Measurements from ENCODE around the gene MEIOSIN. TPM values are rescaled to one million over a fixed set of nuclear protein-coding genes. Genes with fewer than 3 reads are reported as not detected.
A peak's percentile ranks its signal among the peaks of the same experiment; 100 is the strongest.

Gene MEIOSIN
- total RNA-seq, 1 experiment from 2014 or later, result not detected

DNA sequence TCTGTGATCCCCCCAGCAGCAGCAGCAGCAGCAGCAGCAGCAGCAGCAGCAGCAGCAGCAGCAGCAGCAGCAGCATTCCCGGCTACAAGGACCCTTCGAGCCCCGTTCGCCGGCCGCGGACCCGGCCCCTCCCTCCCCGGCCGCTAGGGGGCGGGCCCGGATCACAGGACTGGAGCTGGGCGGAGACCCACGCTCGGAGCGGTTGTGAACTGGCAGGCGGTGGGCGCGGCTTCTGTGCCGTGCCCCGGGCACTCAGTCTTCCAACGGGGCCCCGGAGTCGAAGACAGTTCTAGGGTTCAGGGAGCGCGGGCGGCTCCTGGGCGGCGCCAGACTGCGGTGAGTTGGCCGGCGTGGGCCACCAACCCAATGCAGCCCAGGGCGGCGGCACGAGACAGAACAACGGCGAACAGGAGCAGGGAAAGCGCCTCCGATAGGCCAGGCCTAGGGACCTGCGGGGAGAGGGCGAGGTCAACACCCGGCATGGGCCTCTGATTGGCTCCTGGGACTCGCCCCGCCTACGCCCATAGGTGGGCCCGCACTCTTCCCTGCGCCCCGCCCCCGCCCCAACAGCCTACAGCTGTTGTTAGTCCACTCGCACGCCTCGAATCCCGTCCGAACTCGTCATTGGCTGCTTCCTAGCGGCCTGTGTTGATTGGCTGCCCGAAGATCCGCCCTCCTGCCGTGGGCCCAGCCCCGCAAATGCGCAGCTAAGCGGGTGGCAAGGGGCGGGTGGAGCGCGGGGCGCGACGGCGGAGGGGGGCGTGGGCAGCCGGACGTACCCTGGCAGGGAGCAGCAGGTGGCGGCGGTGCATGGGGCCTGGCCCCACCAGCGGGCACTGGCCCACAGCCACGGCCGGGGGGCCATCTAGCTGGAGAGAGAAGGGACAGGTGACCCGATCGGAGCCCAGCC lies 37.2 kb downstream of the MEIOSIN start:
- intact Hi-C loops (cut with micrococcal nuclease; ENCODE audit: unreplicated experiment), result loop anchor here (1.0 kb wide), 2 partner anchors 29 to 47 kb away; no protein-coding TSS in a partner anchor
- Histone ChIP-seq H3K79me2 (ENCODE audit: low read depth) (no peaks in the 10 kb centered on the region), H3F3A (ENCODE audit: insufficient read depth, low read depth) (peaks cover 64% of the 10 kb centered on the region; the same call in 1 of the 2 replicates), H3K4me1 (replicated peaks; ENCODE audit: insufficient read depth) (peaks cover 17% of the 10 kb centered on the region), H3K9me3 (ENCODE audit: insufficient read depth, low read depth) (no peaks in the 10 kb centered on the region), H3K27ac (0 out of 2 replicates have a peak overlapping the region, but pooled peaks have one; percentile 6), H3K27me3 (ENCODE audit: insufficient read depth, low read depth) (no peaks in the 10 kb centered on the region), H3K4me2 (peak overlapping the region; percentile 87), H3K4me3 (peak overlapping the region; percentile 58), H4K20me1 (ENCODE audit: insufficient read depth) (no peaks in the 10 kb centered on the region), H3K36me3 (ENCODE audit: low read depth) (peaks cover 9% of the 10 kb centered on the region; the same call in 1 of the 2 replicates), H3K9me2 (ENCODE audit: insufficient read depth) (no peaks in the 10 kb centered on the region), H2AFZ (no peak overlapping the region)
- peak; percentile 79 to 92 for DNase-seq
- ChIA-PET CTCF (interaction anchor here (0.6 to 1.5 kb wide), 7 partner anchors 12 to 93 kb away, joined by 3 to 12 read pairs (median 6); partner anchors contain the start of genes DMPK, FBXO46 and RSPH6A), POLR2A (ENCODE audit: unreplicated experiment) (no interaction called here)
- no peak for TF ChIP-seq EZH2 (IDR thresholded peaks at IDR 0.05; ENCODE audit: low read depth)
- TF ChIP-seq, protein P1, sequence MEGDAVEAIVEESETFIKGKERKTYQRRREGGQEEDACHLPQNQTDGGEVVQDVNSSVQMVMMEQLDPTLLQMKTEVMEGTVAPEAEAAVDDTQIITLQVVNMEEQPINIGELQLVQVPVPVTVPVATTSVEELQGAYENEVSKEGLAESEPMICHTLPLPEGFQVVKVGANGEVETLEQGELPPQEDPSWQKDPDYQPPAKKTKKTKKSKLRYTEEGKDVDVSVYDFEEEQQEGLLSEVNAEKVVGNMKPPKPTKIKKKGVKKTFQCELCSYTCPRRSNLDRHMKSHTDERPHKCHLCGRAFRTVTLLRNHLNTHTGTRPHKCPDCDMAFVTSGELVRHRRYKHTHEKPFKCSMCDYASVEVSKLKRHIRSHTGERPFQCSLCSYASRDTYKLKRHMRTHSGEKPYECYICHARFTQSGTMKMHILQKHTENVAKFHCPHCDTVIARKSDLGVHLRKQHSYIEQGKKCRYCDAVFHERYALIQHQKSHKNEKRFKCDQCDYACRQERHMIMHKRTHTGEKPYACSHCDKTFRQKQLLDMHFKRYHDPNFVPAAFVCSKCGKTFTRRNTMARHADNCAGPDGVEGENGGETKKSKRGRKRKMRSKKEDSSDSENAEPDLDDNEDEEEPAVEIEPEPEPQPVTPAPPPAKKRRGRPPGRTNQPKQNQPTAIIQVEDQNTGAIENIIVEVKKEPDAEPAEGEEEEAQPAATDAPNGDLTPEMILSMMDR (conservative IDR thresholded peaks at IDR 0.05), result peak; percentile 99
- no TSS peak for BruUV-seq (replicated peaks)

- ChIA-PET CTCF (interaction anchor here (0.5 to 0.7 kb wide), 2 partner anchors 11 to 744 kb away, joined by 3 to 5 read pairs; partner anchors contain the start of gene DMPK), POLR2A (ENCODE audit: unreplicated experiment) (interaction anchor here (0.6 to 1.0 kb wide), 3 partner anchors 22 to 76 kb away, joined by 3 to 4 read pairs (median 3); no protein-coding TSS in a partner anchor)
- Histone ChIP-seq H3K4me3 (no peak overlapping the region), H3K9me3 (ENCODE audit: insufficient read depth, low read depth) (no peaks in the 10 kb centered on the region), H3K4me2 (no peak overlapping the region), H3K36me3 (ENCODE audit: low read depth) (peaks cover 9% of the 10 kb centered on the region; the same call in 1 of the 2 replicates), H3F3A (ENCODE audit: insufficient read depth, low read depth) (peaks cover 65% of the 10 kb centered on the region; the same call in 1 of the 2 replicates), H2AFZ (no peak overlapping the region), H3K27me3 (ENCODE audit: insufficient read depth, low read depth) (no peaks in the 10 kb centered on the region), H3K9me2 (ENCODE audit: insufficient read depth) (no peaks in the 10 kb centered on the region), H4K20me1 (ENCODE audit: insufficient read depth) (no peaks in the 10 kb centered on the region), H3K4me1 (replicated peaks; ENCODE audit: insufficient read depth) (peaks cover 16% of the 10 kb centered on the region), H3K79me2 (ENCODE audit: low read depth) (no peaks in the 10 kb centered on the region), H3K27ac (no peak overlapping the region)
- no TSS peak for BruUV-seq (replicated peaks)
- TF ChIP-seq, protein P1 (conservative IDR thresholded peaks at IDR 0.05), result no peak
- TF ChIP-seq EZH2 (IDR thresholded peaks at IDR 0.05; ENCODE audit: low read depth), result no peak
- DNase-seq, result no peak
- intact Hi-C loops (cut with micrococcal nuclease; ENCODE audit: unreplicated experiment), result no loop called here
Measured at GRCh38 chr19:45771311-45771933, 38.2 kb downstream of the MEIOSIN start.

Measured in PC-9 (cell line).